GM21526 (cell line): ENCODE data around the gene ANKRD44.
"Not testable (repeated sequence)": the region's sequence is repeated elsewhere in the genome, so short reads cannot be mapped to it uniquely, and the experiment has no call there.

Source experiments
- ATAC-seq: cut with Tn5 transposase; IDR thresholded peaks from one replicate; pipeline ENCODE4 v1.9.1; 2021; ENCODE audit warnings: moderate library complexity; ENCODE audit not compliant: unreplicated experiment, low FRiP score

The ANKRD44 gene

GRCh38 chr2:197071213-197071612 lies 239.4 kb downstream of the ANKRD44 start:
- ATAC-seq: no peak

GRCh38 chr2:197069958-197070357 lies 240.6 kb downstream of the ANKRD44 start:
- no peak for ATAC-seq

GRCh38 chr2:197062574-197062973 lies 248.0 kb downstream of the ANKRD44 start:
- not testable (repeated sequence) for ATAC-seq

GRCh38 chr2:197059477-197059876 lies 251.1 kb downstream of the ANKRD44 start:
- no peak for ATAC-seq

GRCh38 chr2:197058777-197059300 lies 251.7 kb downstream of the ANKRD44 start:
- no peak for ATAC-seq

- no peak for ATAC-seq
Measured at GRCh38 chr2:197057959-197058358, 252.6 kb downstream of the ANKRD44 start.

GRCh38 chr2:197055045-197055444 lies 255.5 kb downstream of the ANKRD44 start:
- ATAC-seq: no peak

GRCh38 chr2:197054437-197054836 lies 256.1 kb downstream of the ANKRD44 start:
- ATAC-seq: no peak

- ATAC-seq: no peak
Measured at GRCh38 chr2:197052356-197052755, 258.2 kb downstream of the ANKRD44 start.

- ATAC-seq: no peak
Measured at GRCh38 chr2:197045115-197045514, 265.5 kb downstream of the ANKRD44 start.

GRCh38 chr2:197042739-197043196 lies 267.8 kb downstream of the ANKRD44 start:
- ATAC-seq: peak; percentile 63

GRCh38 chr2:197037863-197038398 lies 272.6 kb downstream of the ANKRD44 start:
- ATAC-seq: no peak

- ATAC-seq: no peak
Measured at GRCh38 chr2:197035002-197035401, 275.6 kb downstream of the ANKRD44 start.

- ATAC-seq: no peak
Measured at GRCh38 chr2:197034292-197034691, 276.3 kb downstream of the ANKRD44 start.

- ATAC-seq: no peak
Measured at GRCh38 chr2:197033222-197033621, 277.4 kb downstream of the ANKRD44 start.

- ATAC-seq: no peak
Measured at GRCh38 chr2:197031803-197032202, 278.8 kb downstream of the ANKRD44 start.

- ATAC-seq: no peak
Measured at GRCh38 chr2:197030090-197030489, 280.5 kb downstream of the ANKRD44 start.

- ATAC-seq: no peak
Measured at GRCh38 chr2:197028633-197029032, 281.9 kb downstream of the ANKRD44 start.

- no peak for ATAC-seq
Measured at GRCh38 chr2:197028230-197028629, 282.4 kb downstream of the ANKRD44 start.

GRCh38 chr2:197024206-197024605 lies 286.4 kb downstream of the ANKRD44 start:
- ATAC-seq: no peak

GRCh38 chr2:197020921-197021320 lies 289.7 kb downstream of the ANKRD44 start:
- not testable (repeated sequence) for ATAC-seq

- no peak for ATAC-seq
Measured at GRCh38 chr2:197013098-197013497, 297.5 kb downstream of the ANKRD44 start.
